ENCODE measurements around the gene SLC26A4.
A peak's percentile ranks its signal among the peaks of the same experiment; 100 is the strongest.

Gene SLC26A4

GRCh38 chr7:107721286-107721685 lies 60.7 kb downstream of the SLC26A4 start:
- no peak overlapping the region for H3K4me3 Mint-ChIP-seq
- no peak overlapping the region for H3K27ac Mint-ChIP-seq
- H3K27me3 Mint-ChIP-seq (ENCODE audit: low read depth): peaks cover under 1% of the 10 kb centered on the region
- DNase-seq (ENCODE audit: low spot score): no peak
- no peaks in the 10 kb centered on the region for H3K9me3 Mint-ChIP-seq
- peaks cover 7% of the 10 kb centered on the region for H3K4me1 Mint-ChIP-seq (ENCODE audit: low read depth)
- no peaks in the 10 kb centered on the region for H3K36me3 Mint-ChIP-seq (ENCODE audit: low read depth)

- Mint-ChIP-seq H3K27ac (no peak overlapping the region), H3K9me3 (no peaks in the 10 kb centered on the region), H3K4me1 (ENCODE audit: low read depth) (peaks cover 6% of the 10 kb centered on the region), H3K4me3 (no peak overlapping the region), H3K27me3 (ENCODE audit: low read depth) (peaks cover 17% of the 10 kb centered on the region), H3K36me3 (ENCODE audit: low read depth) (no peaks in the 10 kb centered on the region)
- DNase-seq (ENCODE audit: low spot score): no peak
These were observed 62.6 kb downstream of the SLC26A4 start for GRCh38 chr7:107723255-107723654.

GRCh38 chr7:107725138-107725740 lies 64.6 kb downstream of the SLC26A4 start:
- Mint-ChIP-seq H3K4me1 (ENCODE audit: low read depth) (peaks cover 2% of the 10 kb centered on the region), H3K27me3 (ENCODE audit: low read depth) (peaks cover 22% of the 10 kb centered on the region), H3K4me3 (no peak overlapping the region)

GRCh38 chr7:107726356-107727130 lies 65.9 kb downstream of the SLC26A4 start:
- Mint-ChIP-seq H3K9me3 (no peaks in the 10 kb centered on the region), H3K27me3 (ENCODE audit: low read depth) (peaks cover 22% of the 10 kb centered on the region), H3K4me3 (no peak overlapping the region), H3K4me1 (ENCODE audit: low read depth) (peaks cover 2% of the 10 kb centered on the region), H3K27ac (no peak overlapping the region), H3K36me3 (ENCODE audit: low read depth) (no peaks in the 10 kb centered on the region)
- no peak for DNase-seq (ENCODE audit: low spot score)

More at GRCh38 chr7:107725138-107725740, 64.6 kb downstream of the SLC26A4 start:
- no peaks in the 10 kb centered on the region for H3K36me3 Mint-ChIP-seq (ENCODE audit: low read depth)
- no peak overlapping the region for H3K27ac Mint-ChIP-seq
- no peaks in the 10 kb centered on the region for H3K9me3 Mint-ChIP-seq
- DNase-seq (ENCODE audit: low spot score): peak; percentile 21

GRCh38 chr7:107728276-107728675 lies 67.6 kb downstream of the SLC26A4 start:
- Mint-ChIP-seq H3K27ac (no peak overlapping the region), H3K27me3 (ENCODE audit: low read depth) (peaks cover 22% of the 10 kb centered on the region), H3K9me3 (no peaks in the 10 kb centered on the region), H3K4me1 (ENCODE audit: low read depth) (peaks cover 2% of the 10 kb centered on the region), H3K36me3 (ENCODE audit: low read depth) (no peaks in the 10 kb centered on the region), H3K4me3 (no peak overlapping the region)
- no peak for DNase-seq (ENCODE audit: low spot score)

GRCh38 chr7:107742678-107743566 lies 82.3 kb downstream of the SLC26A4 start:
- no peak for DNase-seq (ENCODE audit: low spot score)
- Mint-ChIP-seq H3K4me3 (peak overlapping the region; percentile 93), H3K9me3 (no peaks in the 10 kb centered on the region), H3K27ac (peak overlapping the region; percentile 100), H3K27me3 (ENCODE audit: low read depth) (peaks cover 3% of the 10 kb centered on the region), H3K36me3 (ENCODE audit: low read depth) (peaks cover 10% of the 10 kb centered on the region), H3K4me1 (ENCODE audit: low read depth) (peaks cover 34% of the 10 kb centered on the region)

- Mint-ChIP-seq H3K9me3 (no peaks in the 10 kb centered on the region), H3K36me3 (ENCODE audit: low read depth) (peaks cover 12% of the 10 kb centered on the region), H3K27ac (peak within 1 kb of the TSS; percentile 100), H3K4me1 (ENCODE audit: low read depth) (peaks cover 38% of the 10 kb centered on the region), H3K27me3 (ENCODE audit: low read depth) (peaks cover 2% of the 10 kb centered on the region), H3K4me3 (peak within 1 kb of the TSS; percentile 93)
- peak; percentile 99 for DNase-seq (ENCODE audit: low spot score)
These were observed 83.1 kb downstream of the SLC26A4 start, which contains the start of gene CBLL1 for GRCh38 chr7:107743567-107744344. TSS of gene CBLL1 (plus strand) at chr7:107744142. CDS start at chr7:107744164, 22 bp downstream.

- Mint-ChIP-seq H3K36me3 (ENCODE audit: low read depth) (peaks cover 12% of the 10 kb centered on the region), H3K9me3 (no peaks in the 10 kb centered on the region), H3K4me1 (ENCODE audit: low read depth) (peaks cover 38% of the 10 kb centered on the region), H3K4me3 (peak overlapping the region; percentile 93), H3K27ac (peak overlapping the region; percentile 100), H3K27me3 (ENCODE audit: low read depth) (no peaks in the 10 kb centered on the region)
- DNase-seq (ENCODE audit: low spot score): no peak
These were observed 83.7 kb downstream of the SLC26A4 start for GRCh38 chr7:107744345-107744750.

GRCh38 chr7:107746006-107746405 lies 85.4 kb downstream of the SLC26A4 start:
- peaks cover 22% of the 10 kb centered on the region for H3K36me3 Mint-ChIP-seq (ENCODE audit: low read depth)
- H3K9me3 Mint-ChIP-seq: no peaks in the 10 kb centered on the region
- H3K27ac Mint-ChIP-seq: peak overlapping the region; percentile 66
- no peak for DNase-seq (ENCODE audit: low spot score)
- H3K27me3 Mint-ChIP-seq (ENCODE audit: low read depth): no peaks in the 10 kb centered on the region
- H3K4me1 Mint-ChIP-seq (ENCODE audit: low read depth): peaks cover 41% of the 10 kb centered on the region
- H3K4me3 Mint-ChIP-seq: peak overlapping the region; percentile 93

GRCh38 chr7:107751113-107751512 lies 90.5 kb downstream of the SLC26A4 start:
- H3K4me3 Mint-ChIP-seq: no peak overlapping the region

GRCh38 chr7:107754642-107755041 lies 94.0 kb downstream of the SLC26A4 start:
- DNase-seq (ENCODE audit: low spot score): no peak
- Mint-ChIP-seq H3K4me1 (ENCODE audit: low read depth) (peaks cover 9% of the 10 kb centered on the region), H3K4me3 (no peak overlapping the region), H3K36me3 (ENCODE audit: low read depth) (peaks cover 56% of the 10 kb centered on the region), H3K9me3 (no peaks in the 10 kb centered on the region), H3K27ac (no peak overlapping the region), H3K27me3 (ENCODE audit: low read depth) (no peaks in the 10 kb centered on the region)

More at GRCh38 chr7:107751113-107751512, 90.5 kb downstream of the SLC26A4 start:
- Mint-ChIP-seq H3K27ac (no peak overlapping the region), H3K9me3 (no peaks in the 10 kb centered on the region), H3K4me1 (ENCODE audit: low read depth) (peaks cover 22% of the 10 kb centered on the region), H3K27me3 (ENCODE audit: low read depth) (no peaks in the 10 kb centered on the region), H3K36me3 (ENCODE audit: low read depth) (peaks cover 36% of the 10 kb centered on the region)
- DNase-seq (ENCODE audit: low spot score): no peak

- Mint-ChIP-seq H3K4me1 (ENCODE audit: low read depth) (peaks cover 3% of the 10 kb centered on the region), H3K27ac (no peak overlapping the region), H3K36me3 (ENCODE audit: low read depth) (peaks cover 44% of the 10 kb centered on the region), H3K27me3 (ENCODE audit: low read depth) (no peaks in the 10 kb centered on the region), H3K4me3 (no peak overlapping the region), H3K9me3 (no peaks in the 10 kb centered on the region)
- no peak for DNase-seq (ENCODE audit: low spot score)
These were observed 98.0 kb downstream of the SLC26A4 start for GRCh38 chr7:107758667-107759066.

GRCh38 chr7:107767391-107767790 lies 106.8 kb downstream of the SLC26A4 start:
- H3K36me3 Mint-ChIP-seq (ENCODE audit: low read depth): peaks cover 1% of the 10 kb centered on the region
- H3K27me3 Mint-ChIP-seq (ENCODE audit: low read depth): no peaks in the 10 kb centered on the region
- H3K27ac Mint-ChIP-seq: no peak overlapping the region
- H3K4me1 Mint-ChIP-seq (ENCODE audit: low read depth): peaks cover 8% of the 10 kb centered on the region
- DNase-seq (ENCODE audit: low spot score): no peak
- H3K4me3 Mint-ChIP-seq: no peak overlapping the region
- H3K9me3 Mint-ChIP-seq: no peaks in the 10 kb centered on the region
